OCI-M2 (cell line): ENCODE data around the gene ENAH.
"Not testable (repeated sequence)": the region's sequence is repeated elsewhere in the genome, so short reads cannot be mapped to it uniquely, and the experiment has no call there.

Source experiments
- DNase-seq: peaks from one replicate; lab custom pipeline; 2025; ENCODE audit not compliant: unreplicated experiment; lab: John Stamatoyannopoulos, UW

Gene ENAH

GRCh38 chr1:225532240-225532944, 120.5 kb downstream of the ENAH start:
- no peak for DNase-seq

- DNase-seq = no peak
Measured at GRCh38 chr1:225529726-225530125, 123.2 kb downstream of the ENAH start.

GRCh38 chr1:225527575-225527974, 125.3 kb downstream of the ENAH start:
- DNase-seq = no peak

- DNase-seq = no peak
Measured at GRCh38 chr1:225526878-225527277, 126.0 kb downstream of the ENAH start.

GRCh38 chr1:225525377-225525776, 127.5 kb downstream of the ENAH start:
- no peak for DNase-seq

GRCh38 chr1:225524570-225524969, 128.4 kb downstream of the ENAH start:
- no peak for DNase-seq

- no peak for DNase-seq
Measured at GRCh38 chr1:225523263-225523950, 129.5 kb downstream of the ENAH start.

- DNase-seq = no peak
Measured at GRCh38 chr1:225522588-225523262, 130.2 kb downstream of the ENAH start.

GRCh38 chr1:225520587-225521227, 132.2 kb downstream of the ENAH start:
- no peak for DNase-seq

- no peak for DNase-seq
Measured at GRCh38 chr1:225519166-225519863, 133.6 kb downstream of the ENAH start.

- DNase-seq = no peak
Measured at GRCh38 chr1:225517697-225518096, 135.2 kb downstream of the ENAH start.

GRCh38 chr1:225517221-225517620, 135.7 kb downstream of the ENAH start:
- no peak for DNase-seq

- no peak for DNase-seq
Measured at GRCh38 chr1:225514671-225515081, 138.2 kb downstream of the ENAH start.

- not testable (repeated sequence) for DNase-seq
Measured at GRCh38 chr1:225513576-225513975, 139.3 kb downstream of the ENAH start.

- no peak for DNase-seq
Measured at GRCh38 chr1:225511828-225512381, 141.0 kb downstream of the ENAH start.

GRCh38 chr1:225510740-225511139, 142.2 kb downstream of the ENAH start:
- not testable (repeated sequence) for DNase-seq

GRCh38 chr1:225509770-225510169, 143.2 kb downstream of the ENAH start:
- DNase-seq = no peak

- no peak for DNase-seq
Measured at GRCh38 chr1:225509376-225509707, 143.6 kb downstream of the ENAH start.

GRCh38 chr1:225508538-225509375, 144.2 kb downstream of the ENAH start:
- DNase-seq = no peak

- DNase-seq = no peak
Measured at GRCh38 chr1:225506727-225507126, 146.2 kb downstream of the ENAH start.
